SK-N-SH (cell line): ENCODE results near the gene PLCL2.

Experiments used
- CTCF ChIP-seq: fragments of 200-600 bp; sonication (generic); IDR thresholded peaks from 2 replicates; pipeline ENCODE4 v1.6.1; 2017; ENCODE audit warnings: antibody characterized with exemption, mild to moderate bottlenecking, moderate library complexity
- ELF1 ChIP-seq: IDR thresholded peaks from 2 replicates; pipeline ENCODE4 v1.4.0; 2012
- EP300 ChIP-seq, 2 experiments: IDR thresholded peaks; 2 replicates each; pipeline versions ENCODE4 v1.4.0 to v1.6.1; 2012; ENCODE audit warnings: borderline replicate concordance in 1 of 2, low read depth in 1 of 2, low read length in 1 of 2
- MAX ChIP-seq: IDR thresholded peaks from 2 replicates; pipeline ENCODE4 v1.4.0; 2012; ENCODE audit warnings: low read depth
- MXI1 ChIP-seq: IDR thresholded peaks from 2 replicates; pipeline ENCODE4 v1.6.1; 2012; ENCODE audit warnings: mild to moderate bottlenecking, low read depth, low read length, improper control_type of control experiment
- NRF1 ChIP-seq: IDR thresholded peaks from 2 replicates; pipeline ENCODE4 v1.6.1; 2012; ENCODE audit warnings: low read depth, mild to moderate bottlenecking, low read length
- PBX3 ChIP-seq: IDR thresholded peaks from 2 replicates; pipeline ENCODE4; 2012
- RAD21 ChIP-seq: IDR thresholded peaks from 2 replicates; pipeline ENCODE4 v1.6.1; 2012; ENCODE audit warnings: mild to moderate bottlenecking, low read length
- RCOR1 ChIP-seq: fragments of 150-350 bp; IDR thresholded peaks from 2 replicates; pipeline ENCODE4 v1.6.1; 2017; ENCODE audit warnings: antibody characterized with exemption, low read length
- REST ChIP-seq: IDR thresholded peaks from 2 replicates; pipeline ENCODE4 v1.6.1; 2012; ENCODE audit warnings: mild to moderate bottlenecking, low read depth, low read length, moderate library complexity
- USF2 ChIP-seq: fragments of 150-350 bp; IDR thresholded peaks from 2 replicates; pipeline ENCODE4 v1.6.1; 2017; ENCODE audit warnings: antibody characterized with exemption, low read length, low read depth, borderline replicate concordance
- YY1 ChIP-seq: IDR thresholded peaks from 2 replicates; pipeline ENCODE4 v1.4.0; 2012; ENCODE audit warnings: low read depth, mild to moderate bottlenecking

GRCh38 chr3:16899919-16900318 lies 15.2 kb downstream of the PLCL2 start:
- no peak for TF ChIP-seq CTCF
- no peak for TF ChIP-seq MAX
- TF ChIP-seq MXI1 = no peak
- TF ChIP-seq EP300 (IDR thresholded peaks at IDR 0.05; ENCODE audit: borderline replicate concordance in 1 of 2, low read depth in 1 of 2, low read length in 1 of 2) = no peak
- TF ChIP-seq RCOR1 = no peak
- no peak for TF ChIP-seq NRF1
- TF ChIP-seq REST = no peak
- TF ChIP-seq USF2 = no peak
- no peak for TF ChIP-seq PBX3
- TF ChIP-seq YY1 = no peak
- no peak for TF ChIP-seq RAD21
- no peak for TF ChIP-seq ELF1
